ENCODE measurements around the gene TP63. TPM values are rescaled to one million over a fixed set of nuclear protein-coding genes. Genes with fewer than 3 reads are reported as not detected.

Gene TP63
- total RNA-seq, 1 experiment from 2014 or later, result not detected

DNA sequence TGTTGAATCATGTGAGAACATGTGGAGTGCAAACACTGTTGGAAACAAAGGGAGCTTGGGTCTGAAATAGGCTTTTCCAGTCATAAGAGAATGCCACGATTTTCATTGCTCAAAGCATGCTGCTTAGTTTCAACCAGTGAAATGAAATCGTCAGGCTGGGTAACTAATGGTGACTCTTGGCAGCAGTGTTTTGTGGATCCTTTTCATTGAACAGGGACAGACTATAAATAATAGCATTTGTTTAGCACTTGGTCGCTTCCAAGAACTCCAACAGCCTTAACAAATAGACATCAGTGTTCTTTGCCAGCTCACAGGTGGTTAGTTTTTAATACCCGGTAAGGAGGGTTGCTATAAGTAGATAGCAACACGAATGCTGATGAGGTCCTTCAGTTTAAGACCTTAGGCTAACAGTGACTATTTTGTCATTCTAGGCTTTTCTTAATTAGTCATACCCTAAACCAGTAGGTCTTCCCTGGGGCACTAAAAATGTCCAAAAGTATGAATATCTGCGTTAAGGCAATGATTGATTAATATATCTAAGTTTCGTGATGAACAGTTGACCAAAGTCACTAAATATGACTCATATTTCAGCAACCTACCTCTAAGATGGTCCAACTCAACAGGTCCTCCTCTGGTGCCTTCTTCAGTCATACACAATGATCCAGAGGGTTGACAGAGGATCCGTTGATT, 15.8 kb downstream of the TP63 start:
- no peaks in the 10 kb centered on the region for H3K27me3 Mint-ChIP-seq (ENCODE audit: low read depth)
- Histone ChIP-seq H3K4ac (ENCODE audit: low read depth, low read length) (no peak overlapping the region), H3T11ph (ENCODE audit: low read length) (no peak overlapping the region), H4K91ac (ENCODE audit: insufficient read length, low read depth, low read length) (no peak overlapping the region), H3K18ac (ENCODE audit: insufficient read length, low read depth, low read length) (no peak overlapping the region), H4K8ac (replicated peaks; ENCODE audit: insufficient read length, low read depth, low read length) (no peak overlapping the region), H3K14ac (ENCODE audit: insufficient read depth, low read length) (no peak overlapping the region), H2AK5ac (ENCODE audit: insufficient read length, low read length) (no peak overlapping the region), H3K23ac (ENCODE audit: insufficient read length, low read depth, low read length) (no peak overlapping the region), H3K79me2 (ENCODE audit: insufficient read depth, low read length) (no peaks in the 10 kb centered on the region), H4K5ac (ENCODE audit: insufficient read length, low read depth, low read length) (no peak overlapping the region), H3K23me2 (ENCODE audit: insufficient read length, low read depth, low read length, poor library complexity, severe bottlenecking) (no peaks in the 10 kb centered on the region), H3K9me3 (ENCODE audit: control insufficient read depth, low read depth, low read length) (no peaks in the 10 kb centered on the region), H3K56ac (ENCODE audit: insufficient read length, low read depth, low read length) (no peak overlapping the region), H3K27ac (ENCODE audit: insufficient read length, low read depth, low read length) (no peak overlapping the region), H2BK120ac (ENCODE audit: low read depth, low read length, poor library complexity, severe bottlenecking) (no peak overlapping the region), H2BK5ac (ENCODE audit: insufficient read length, low read length) (no peak overlapping the region), H3K4me2 (ENCODE audit: insufficient read depth, insufficient read length, low read length) (no peak overlapping the region), H3K4me1 (ENCODE audit: insufficient read depth, low read length) (no peaks in the 10 kb centered on the region), H3K9ac (ENCODE audit: extremely low read depth, insufficient read length, low read length) (no peak overlapping the region), H2BK20ac (ENCODE audit: low read depth, low read length, poor library complexity, severe bottlenecking) (no peak overlapping the region), H3K79me1 (ENCODE audit: insufficient read depth, low read depth, low read length, poor library complexity, severe bottlenecking) (no peaks in the 10 kb centered on the region), H4K20me1 (ENCODE audit: control insufficient read depth, insufficient read depth, insufficient read length) (no peaks in the 10 kb centered on the region), H2AFZ (ENCODE audit: low read length) (no peak overlapping the region), H2BK15ac (ENCODE audit: low read depth, low read length) (no peak overlapping the region), H3K27me3 (ENCODE audit: insufficient read depth, low read length) (no peaks in the 10 kb centered on the region), H2BK12ac (ENCODE audit: insufficient read length, low read depth, low read length) (no peak overlapping the region)
- DNase-seq, result no peak
- H3K4me3 Mint-ChIP-seq, result no peak overlapping the region
- no CpG with 5 or more reads among the region's 8 CpGs for WGBS (ENCODE audit: extremely low coverage, insufficient read length, low lambda C conversion rate)
- no peak overlapping the region for H3K27ac Mint-ChIP-seq
- TF ChIP-seq, protein P1, sequence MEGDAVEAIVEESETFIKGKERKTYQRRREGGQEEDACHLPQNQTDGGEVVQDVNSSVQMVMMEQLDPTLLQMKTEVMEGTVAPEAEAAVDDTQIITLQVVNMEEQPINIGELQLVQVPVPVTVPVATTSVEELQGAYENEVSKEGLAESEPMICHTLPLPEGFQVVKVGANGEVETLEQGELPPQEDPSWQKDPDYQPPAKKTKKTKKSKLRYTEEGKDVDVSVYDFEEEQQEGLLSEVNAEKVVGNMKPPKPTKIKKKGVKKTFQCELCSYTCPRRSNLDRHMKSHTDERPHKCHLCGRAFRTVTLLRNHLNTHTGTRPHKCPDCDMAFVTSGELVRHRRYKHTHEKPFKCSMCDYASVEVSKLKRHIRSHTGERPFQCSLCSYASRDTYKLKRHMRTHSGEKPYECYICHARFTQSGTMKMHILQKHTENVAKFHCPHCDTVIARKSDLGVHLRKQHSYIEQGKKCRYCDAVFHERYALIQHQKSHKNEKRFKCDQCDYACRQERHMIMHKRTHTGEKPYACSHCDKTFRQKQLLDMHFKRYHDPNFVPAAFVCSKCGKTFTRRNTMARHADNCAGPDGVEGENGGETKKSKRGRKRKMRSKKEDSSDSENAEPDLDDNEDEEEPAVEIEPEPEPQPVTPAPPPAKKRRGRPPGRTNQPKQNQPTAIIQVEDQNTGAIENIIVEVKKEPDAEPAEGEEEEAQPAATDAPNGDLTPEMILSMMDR (conservative IDR thresholded peaks at IDR 0.05), result no peak
- peaks cover 0 to 4% (median 2%) of the 10 kb centered on the region in 3 experiments; a peak in 2 of 7 replicates for H3K36me3 Mint-ChIP-seq (ENCODE audit: insufficient read depth in 1 of 3, low read depth in 3 of 3)
- no peaks in the 10 kb centered on the region for H3K4me1 Mint-ChIP-seq
- peaks cover 0 to 9% of the 10 kb centered on the region in 2 experiments; a peak in 3 of 5 replicates for H3K9me3 Mint-ChIP-seq

Data from H9 (cell line).